ENCODE measurements around the gene CDC14C. TPM values are rescaled to one million over a fixed set of nuclear protein-coding genes. Genes with fewer than 3 reads are reported as not detected.

The CDC14C gene
- total RNA-seq, 1 experiment from 2014 or later: not detected

- no peak for DNase-seq (ENCODE audit: low spot score)
Observed at GRCh38 chr7:48976253-48976652, 51.9 kb downstream of the CDC14C start.

GRCh38 chr7:48976850-48977249 is 52.5 kb downstream of the CDC14C start:
- DNase-seq (ENCODE audit: low spot score): no peak
